ENCODE data around the gene CFAP57.

The CFAP57 gene

GRCh38 chr1:43279666-43280065 lies 107.5 kb downstream of the CFAP57 start:
- FAIRE-seq = no peak

GRCh38 chr1:43280692-43281091 lies 108.6 kb downstream of the CFAP57 start:
- no peak for FAIRE-seq

GRCh38 chr1:43282220-43283195 lies 110.4 kb downstream of the CFAP57 start:
- FAIRE-seq = no peak

- no peak for FAIRE-seq
Observed at GRCh38 chr1:43284065-43284464, 111.9 kb downstream of the CFAP57 start.

- no peak for FAIRE-seq
Observed at GRCh38 chr1:43284546-43285110, 112.5 kb downstream of the CFAP57 start.

- FAIRE-seq = no peak
Observed at GRCh38 chr1:43285269-43285990, 113.3 kb downstream of the CFAP57 start, which contains the start of gene C1orf210. C1orf210 (minus strand) TSS chr1:43285581; CDS start chr1:43283270, 2,311 bp downstream.

- FAIRE-seq = no peak
Observed at GRCh38 chr1:43286115-43286514, 114.0 kb downstream of the CFAP57 start.

GRCh38 chr1:43286533-43286932 lies 114.4 kb downstream of the CFAP57 start:
- no peak for FAIRE-seq

GRCh38 chr1:43288058-43288784 lies 116.1 kb downstream of the CFAP57 start:
- no peak for FAIRE-seq

- FAIRE-seq = no peak
Observed at GRCh38 chr1:43288785-43289706, 116.9 kb downstream of the CFAP57 start.

GRCh38 chr1:43292216-43292615 lies 120.1 kb downstream of the CFAP57 start:
- no peak for FAIRE-seq

GRCh38 chr1:43292679-43293078 lies 120.5 kb downstream of the CFAP57 start:
- FAIRE-seq = no peak

- no peak for FAIRE-seq
Observed at GRCh38 chr1:43293176-43293575, 121.0 kb downstream of the CFAP57 start.

- no peak for FAIRE-seq
Observed at GRCh38 chr1:43293896-43294760, 122.0 kb downstream of the CFAP57 start.

- no peak for FAIRE-seq
Observed at GRCh38 chr1:43294761-43295160, 122.6 kb downstream of the CFAP57 start.

GRCh38 chr1:43296207-43296606 lies 124.1 kb downstream of the CFAP57 start:
- FAIRE-seq = no peak

GRCh38 chr1:43298055-43298454 lies 125.9 kb downstream of the CFAP57 start:
- FAIRE-seq = no peak

GRCh38 chr1:43299101-43299500 lies 127.0 kb downstream of the CFAP57 start:
- no peak for FAIRE-seq

GRCh38 chr1:43300378-43301094 lies 128.4 kb downstream of the CFAP57 start, which contains the start of gene TIE1:
TIE1 (plus strand) TSS chr1:43300982; CDS start chr1:43301072, 90 bp downstream.
- FAIRE-seq = no peak

GRCh38 chr1:43302201-43302600 lies 130.1 kb downstream of the CFAP57 start:
- no peak for FAIRE-seq

Data from TTC549 (cell line).